Esophagus squamous epithelium (tissue), 4 donors: ENCODE results near the gene C20orf173.

Source experiments
- CTCF ChIP-seq, 6 experiments: fragments of 450-650 bp in 4 of 6; fragments of 200-600 bp in 2 of 6; sonication (generic) in 2 of 6; IDR thresholded peaks; one replicate each; pipeline ENCODE4 v1.5.1; 2016 to 2019; ENCODE audit warnings: antibody characterized with exemption in 6 of 6, mild to moderate bottlenecking in 4 of 6, moderate library complexity in 4 of 6
- POLR2A ChIP-seq, 4 donors: fragments of 450-650 bp; IDR thresholded peaks; one replicate each; pipeline ENCODE4 v1.6.1; 2017; ENCODE audit warnings: antibody characterized with exemption in 4 of 4, mild to moderate bottlenecking in 4 of 4, moderate library complexity in 3 of 4

GRCh38 chr20:35515949-35516645 is 13.4 kb downstream of the C20orf173 start:
- TF ChIP-seq CTCF (IDR thresholded peaks at IDR 0.05): no peak
- TF ChIP-seq POLR2A (IDR thresholded peaks at IDR 0.05): no peak
